Activated CD4-positive, alpha-beta T cell treated with anti-CD3 and anti-CD28 coated beads for 36 hours (primary cell): ENCODE measurements around the gene XYLT2. TPM values are rescaled to one million over a fixed set of nuclear protein-coding genes. Genes with fewer than 3 reads are reported as not detected.
"Not testable (repeated sequence)": the region's sequence is repeated elsewhere in the genome, so short reads cannot be mapped to it uniquely, and the experiment has no call there.

Source experiments
- ATAC-seq: fragments of 200-7000 bp; cut with Tn5 transposase; one replicate; pipeline ENCODE4 v1.10.0; 2021; ENCODE audit warnings: mild to moderate bottlenecking, moderate library complexity
- CTCF ChIA-PET: fragments of 350-600 bp; sonication (Branson Sonifier 250); formaldehyde crosslinking; loops from one replicate; lab custom pipeline; 2021; ENCODE audit warnings: antibody characterized with exemption; lab: Charles Lee
- POLR2A ChIA-PET: fragments of 350-600 bp; sonication (Branson Sonifier 250); formaldehyde crosslinking; loops from one replicate; lab custom pipeline; 2021; ENCODE audit warnings: antibody characterized with exemption, inconsistent platforms; lab: Charles Lee
- DNase-seq: peaks from one replicate; pipeline ENCODE4 v3.0.0-alpha.2; 2020
- H3K27ac Mint-ChIP-seq: one replicate; pipeline ENCODE4 v1.8.0; 2021; ENCODE audit warnings: mixed read lengths
- H3K27me3 Mint-ChIP-seq: one replicate; pipeline ENCODE4 v1.8.0; 2021; ENCODE audit warnings: mixed read lengths
- H3K36me3 Mint-ChIP-seq: one replicate; pipeline ENCODE4 v1.8.0; 2021; ENCODE audit warnings: low read depth, mixed read lengths
- H3K4me1 Mint-ChIP-seq: one replicate; pipeline ENCODE4 v1.8.0; 2021; ENCODE audit warnings: mixed read lengths
- H3K4me3 Mint-ChIP-seq: one replicate; pipeline ENCODE4 v1.8.0; 2021; ENCODE audit warnings: mild to moderate bottlenecking, moderate library complexity, mixed read lengths
- H3K9me3 Mint-ChIP-seq: one replicate; pipeline ENCODE4 v1.8.0; 2021; ENCODE audit warnings: low read depth, mixed read lengths
- intact Hi-C, 2 experiments: fragments of 100-400 bp; cut with DNase I in 1 of 2; cut with micrococcal nuclease in 1 of 2; formaldehyde crosslinking; loops; one replicate each; pipeline versions ENCODE4 v1.14.2 to v1.15.1; 2022 to 2024; cut with DNase I, micrococcal nuclease
- total RNA-seq, 2 experiments: library from RNA; stranded (reverse); gene quantifications; one replicate each; pipeline ENCODE4 v1.2.3, GENCODE V29; 2021

The XYLT2 gene
- 10 to 100 TPM; 29.8 to 30.4 TPM for total RNA-seq

DNA sequence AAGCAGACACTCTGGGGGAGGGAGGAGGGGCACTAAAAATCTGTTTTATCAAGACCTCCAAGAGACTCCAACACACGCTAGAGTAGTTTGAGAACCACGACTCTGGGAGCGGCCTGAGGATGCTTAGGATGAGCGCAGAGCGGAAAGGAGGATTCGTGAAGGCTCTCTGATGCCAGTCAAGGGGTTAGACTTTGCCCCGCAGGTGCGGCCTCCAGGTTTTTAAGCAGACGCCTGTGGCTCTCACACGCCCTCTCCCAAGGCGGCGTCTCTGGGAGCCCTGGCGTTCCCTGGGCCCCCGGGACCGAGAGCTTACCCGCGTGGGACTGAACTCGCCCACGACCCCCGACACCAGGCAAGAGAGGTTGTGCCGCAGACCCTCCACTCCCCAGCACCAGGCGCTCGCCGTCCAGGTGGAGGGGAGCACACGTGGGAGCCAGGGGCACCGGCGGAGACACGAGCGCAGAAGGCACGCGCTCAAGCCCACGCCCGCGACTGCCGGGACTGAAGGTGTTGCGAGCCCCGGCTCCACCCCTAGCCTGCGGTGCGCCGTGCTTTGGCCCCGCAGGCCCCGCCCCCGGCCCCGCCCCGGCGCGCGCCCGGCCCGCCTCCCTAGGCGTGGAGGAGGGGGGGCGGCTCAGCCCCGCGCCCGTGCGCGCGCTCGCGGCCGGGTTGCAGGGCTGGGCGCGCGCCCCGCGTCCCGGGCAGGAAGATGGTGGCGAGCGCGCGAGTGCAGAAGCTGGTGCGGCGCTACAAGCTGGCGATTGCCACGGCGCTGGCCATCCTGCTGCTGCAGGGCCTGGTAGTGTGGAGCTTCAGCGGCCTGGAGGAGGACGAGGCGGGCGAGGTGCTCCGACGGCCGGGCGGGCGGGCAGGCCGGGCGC, at the start of gene XYLT2:
Gene XYLT2, plus strand, starts transcription at position 695 of the 881 bp plus-strand sequence. Its CDS starts 15 bp downstream, at position 710.
- H3K4me1 Mint-ChIP-seq = peaks cover 32% of the 10 kb centered on the region
- H3K27me3 Mint-ChIP-seq = no peaks in the 10 kb centered on the region
- intact Hi-C loops = loop anchor here (1.0 to 2.0 kb wide), 9 partner anchors 27 to 669 kb away; partner anchors contain the start of genes ANKRD40 (in 1 of the 2), LRRC59 (in 1 of the 2), PDK2 (in 1 of the 2) and RSAD1 (in 1 of the 2)
- ATAC-seq (peak; percentile 91), DNase-seq (peak; percentile 95)
- ChIA-PET POLR2A (interaction anchor here (0.8 to 1.5 kb wide), 3 partner anchors 26 to 52 kb away, joined by 3 to 8 read pairs (median 4); partner anchors contain the start of gene LRRC59), CTCF (interaction anchor here (0.6 to 1.6 kb wide), 6 partner anchors 9 to 325 kb away, joined by 3 to 8 read pairs (median 4); no protein-coding TSS in a partner anchor)
- H3K9me3 Mint-ChIP-seq = no peaks in the 10 kb centered on the region
- H3K27ac Mint-ChIP-seq = peak within 1 kb of the TSS; percentile 94
- H3K36me3 Mint-ChIP-seq = peaks cover 2% of the 10 kb centered on the region
- H3K4me3 Mint-ChIP-seq = peak within 1 kb of the TSS; percentile 90

DNA sequence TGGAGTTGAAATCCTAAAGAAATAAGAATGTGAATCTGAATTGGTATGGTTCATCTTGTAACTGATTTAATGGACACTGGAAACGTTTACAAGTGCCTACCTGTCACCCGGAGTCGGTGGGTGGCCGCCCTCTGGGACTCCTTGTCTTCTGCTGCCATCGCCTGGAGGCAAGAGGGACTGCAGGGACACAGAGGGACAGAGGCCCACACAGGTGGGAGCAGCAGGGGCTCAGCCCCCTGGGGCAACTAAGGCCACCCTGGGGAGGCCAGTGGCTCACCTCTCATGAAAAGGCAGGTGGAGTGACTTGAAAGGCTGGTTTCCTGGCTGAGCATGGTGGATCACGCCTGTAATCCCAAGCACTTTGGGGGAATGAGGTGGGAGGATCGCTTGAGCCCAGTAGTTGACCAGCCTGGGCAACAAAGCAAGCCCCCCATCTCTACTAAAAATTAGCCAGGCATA, 48.5 kb upstream of the XYLT2 start:
- ATAC-seq (peak; percentile 99), DNase-seq (peak; percentile 91)
- H3K27ac Mint-ChIP-seq = no peak overlapping the region
- ChIA-PET POLR2A (interaction anchor here (0.7 kb wide), 1 partner anchor 76 kb away, joined by 4 read pairs; the partner anchor contains the start of genes EME1 and MRPL27), CTCF (interaction anchor here (0.6 to 12.9 kb wide), 29 partner anchors 9 to 587 kb away, joined by 3 to 200 read pairs (median 4); partner anchors contain the start of genes COL1A1 and PDK2)
- intact Hi-C loops = loop anchor here (1.0 to 10.0 kb wide), 7 partner anchors 24 to 203 kb away; partner anchors contain the start of gene PDK2 (in 1 of the 2)
- no peaks in the 10 kb centered on the region for H3K4me1 Mint-ChIP-seq
- H3K9me3 Mint-ChIP-seq = no peaks in the 10 kb centered on the region
- peaks cover 3% of the 10 kb centered on the region for H3K27me3 Mint-ChIP-seq
- no peaks in the 10 kb centered on the region for H3K36me3 Mint-ChIP-seq
- H3K4me3 Mint-ChIP-seq = no peak overlapping the region

DNA sequence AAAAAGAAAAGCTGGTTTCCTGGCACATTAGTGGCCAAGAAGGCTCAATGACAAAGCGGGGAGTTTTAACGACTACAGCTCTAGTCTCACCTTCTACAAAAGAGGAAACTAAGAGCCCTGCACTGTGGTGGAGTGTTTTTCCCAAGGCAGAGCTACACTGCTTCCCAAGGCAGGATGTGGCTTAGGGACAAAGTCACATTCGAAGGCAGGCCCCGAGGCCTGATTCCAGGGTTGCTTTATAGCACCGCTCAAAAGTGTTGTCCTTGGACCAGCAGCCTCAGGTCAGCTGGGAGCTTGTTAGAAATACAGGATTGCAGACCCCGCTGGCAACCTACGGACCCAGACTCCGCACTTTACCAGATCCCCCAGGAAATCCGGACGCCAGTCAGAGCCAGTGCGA, 47.9 kb upstream of the XYLT2 start:
- Mint-ChIP-seq H3K9me3 (no peaks in the 10 kb centered on the region), H3K27ac (no peak overlapping the region), H3K4me1 (no peaks in the 10 kb centered on the region), H3K36me3 (no peaks in the 10 kb centered on the region), H3K4me3 (no peak overlapping the region), H3K27me3 (peaks cover 3% of the 10 kb centered on the region)
- ChIA-PET CTCF (interaction anchor here (0.6 to 12.9 kb wide), 23 partner anchors 8 to 441 kb away, joined by 3 to 200 read pairs (median 4); partner anchors contain the start of genes COL1A1, PDK2 and TMEM92), POLR2A (interaction anchor here (0.7 kb wide), 1 partner anchor 75 kb away, joined by 4 read pairs; the partner anchor contains the start of genes EME1 and MRPL27)
- peak; percentile 1 for DNase-seq
- intact Hi-C loops = loop anchor here in 1 of 2 experiments (10.0 kb wide), 1 partner anchor 203 kb away; the partner anchor contains the start of gene PDK2
- ATAC-seq = no peak

DNA sequence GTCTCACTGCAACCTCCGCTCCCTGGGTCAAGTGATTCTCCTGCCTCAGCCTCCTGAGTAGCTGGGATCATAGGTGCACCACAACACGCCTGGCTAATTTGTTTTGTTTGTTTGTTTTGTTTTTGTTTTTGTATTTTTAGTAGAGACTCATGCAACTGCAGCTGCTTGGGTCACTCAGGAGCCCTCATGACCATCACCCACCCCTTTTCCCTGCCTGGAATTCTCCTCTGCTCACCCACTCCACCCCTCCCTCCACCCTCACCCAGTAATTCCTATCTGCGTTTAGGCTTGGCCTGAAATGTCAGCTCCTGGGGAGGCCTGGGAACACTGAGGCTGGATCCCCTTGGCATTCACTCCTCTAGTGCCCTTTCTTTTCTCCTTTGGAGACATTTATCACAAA, 46.1 kb upstream of the XYLT2 start:
- Mint-ChIP-seq H3K4me1 (no peaks in the 10 kb centered on the region), H3K27ac (no peak overlapping the region), H3K36me3 (no peaks in the 10 kb centered on the region), H3K27me3 (peaks cover 3% of the 10 kb centered on the region), H3K9me3 (no peaks in the 10 kb centered on the region), H3K4me3 (no peak overlapping the region)
- intact Hi-C loops = loop anchor here in 1 of 2 experiments (10.0 kb wide), 1 partner anchor 205 kb away; the partner anchor contains the start of gene PDK2
- CTCF ChIA-PET = interaction anchor here (0.5 to 12.9 kb wide), 3 partner anchors 9 to 173 kb away, joined by 3 to 200 read pairs (median 4); partner anchors contain the start of gene COL1A1
- DNase-seq (no peak), ATAC-seq (no peak)
- POLR2A ChIA-PET = no interaction called here

DNA sequence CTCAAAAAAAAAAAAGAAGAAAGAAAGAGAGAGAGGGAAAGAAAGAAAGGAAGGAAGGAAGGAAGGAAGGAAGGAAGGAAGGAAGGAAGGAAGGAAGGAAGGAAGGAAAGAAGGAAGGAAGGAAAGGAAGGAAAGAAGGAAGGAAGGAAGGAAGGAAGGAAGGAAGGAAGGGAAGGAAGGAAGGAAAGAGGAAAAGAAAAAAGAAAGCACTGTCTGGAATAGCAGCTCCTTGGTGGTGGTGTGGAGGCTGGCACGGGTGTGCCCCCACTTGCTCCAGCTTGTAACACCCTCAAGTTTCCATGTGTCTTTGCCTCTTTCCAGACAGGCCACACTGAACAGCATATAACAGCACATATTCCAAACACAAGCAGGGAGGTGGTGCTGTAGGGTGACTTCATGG, 45.1 kb upstream of the XYLT2 start:
- POLR2A ChIA-PET, H3K27ac Mint-ChIP-seq, H3K36me3 Mint-ChIP-seq, ATAC-seq, intact Hi-C loops, H3K9me3 Mint-ChIP-seq, H3K4me1 Mint-ChIP-seq, H3K27me3 Mint-ChIP-seq, H3K4me3 Mint-ChIP-seq, DNase-seq: not testable (repeated sequence)
- CTCF ChIA-PET = interaction anchor here (0.6 to 12.9 kb wide), 5 partner anchors 10 to 207 kb away, joined by 3 to 200 read pairs (median 3); partner anchors contain the start of gene COL1A1

DNA sequence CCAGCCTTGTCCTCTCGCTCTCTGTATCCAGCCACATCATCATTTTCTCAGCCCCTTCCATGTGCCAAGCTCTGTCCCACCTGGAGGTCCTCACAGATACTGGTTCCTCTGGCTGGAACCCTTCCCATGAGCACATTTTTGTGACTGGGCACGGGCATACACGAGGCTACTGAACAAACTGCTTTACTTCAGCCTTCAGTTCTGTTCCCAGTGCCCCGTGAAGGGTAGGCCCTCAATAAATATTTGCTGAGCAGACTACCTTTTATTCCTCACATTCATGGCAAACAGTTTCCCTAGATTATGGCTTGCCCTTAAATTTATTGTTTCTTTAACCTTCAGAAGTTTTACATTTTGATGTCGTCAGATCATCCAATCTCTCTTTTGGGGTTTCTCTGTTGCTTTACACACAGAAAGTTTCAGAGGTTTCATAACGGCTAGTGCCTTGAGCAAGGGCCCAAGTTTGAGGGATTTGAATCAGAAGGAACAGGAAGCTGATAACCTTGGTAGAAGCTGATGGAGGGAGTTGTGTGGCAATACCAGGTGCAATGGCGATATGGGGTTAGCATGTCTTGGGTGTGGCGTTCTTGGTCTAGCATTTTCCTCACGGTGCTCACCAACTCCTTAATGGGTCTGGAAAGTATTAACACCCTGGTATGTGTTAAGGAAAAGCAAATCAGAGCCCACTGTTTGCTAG, 43.9 kb upstream of the XYLT2 start:
- no peak overlapping the region for H3K4me3 Mint-ChIP-seq
- ATAC-seq (peak; percentile 13), DNase-seq (no peak)
- H3K9me3 Mint-ChIP-seq = no peaks in the 10 kb centered on the region
- intact Hi-C loops = no loop called here
- H3K27me3 Mint-ChIP-seq = peaks cover 6% of the 10 kb centered on the region
- H3K36me3 Mint-ChIP-seq = no peaks in the 10 kb centered on the region
- CTCF ChIA-PET = interaction anchor here (1.0 to 1.3 kb wide), 2 partner anchors 59 to 102 kb away, joined by 4 read pairs; no protein-coding TSS in a partner anchor
- POLR2A ChIA-PET = no interaction called here
- no peak overlapping the region for H3K27ac Mint-ChIP-seq
- H3K4me1 Mint-ChIP-seq = peaks cover 5% of the 10 kb centered on the region

DNA sequence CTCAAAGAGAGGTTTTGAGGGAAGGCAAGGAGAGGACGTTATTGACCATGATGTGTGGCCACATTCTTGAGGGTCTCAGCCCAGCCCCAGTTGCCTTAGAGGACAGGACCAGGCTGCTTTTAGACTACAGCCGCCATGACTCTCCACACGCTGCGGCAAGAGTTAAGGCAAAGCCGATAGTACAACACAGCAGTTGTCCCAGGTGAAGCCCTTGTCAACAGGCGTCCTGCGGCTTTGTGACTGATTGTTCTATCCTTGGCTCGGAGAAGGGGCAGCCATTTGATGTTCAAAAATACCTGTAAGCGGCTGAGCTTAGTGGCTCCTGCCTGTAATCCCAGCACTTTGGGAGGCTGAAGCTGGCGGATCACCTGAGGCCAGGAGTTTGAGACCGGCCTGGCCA, 42.9 kb upstream of the XYLT2 start:
- intact Hi-C loops = no loop called here
- ChIA-PET CTCF (interaction anchor here (1.0 kb wide), 1 partner anchor 58 kb away, joined by 4 read pairs; no protein-coding TSS in a partner anchor), POLR2A (no interaction called here)
- peaks cover 6% of the 10 kb centered on the region for H3K27me3 Mint-ChIP-seq
- H3K27ac Mint-ChIP-seq = no peak overlapping the region
- H3K4me1 Mint-ChIP-seq = peaks cover 5% of the 10 kb centered on the region
- ATAC-seq (no peak), DNase-seq (peak; percentile 2)
- H3K4me3 Mint-ChIP-seq = no peak overlapping the region
- H3K9me3 Mint-ChIP-seq = no peaks in the 10 kb centered on the region
- H3K36me3 Mint-ChIP-seq = no peaks in the 10 kb centered on the region

DNA sequence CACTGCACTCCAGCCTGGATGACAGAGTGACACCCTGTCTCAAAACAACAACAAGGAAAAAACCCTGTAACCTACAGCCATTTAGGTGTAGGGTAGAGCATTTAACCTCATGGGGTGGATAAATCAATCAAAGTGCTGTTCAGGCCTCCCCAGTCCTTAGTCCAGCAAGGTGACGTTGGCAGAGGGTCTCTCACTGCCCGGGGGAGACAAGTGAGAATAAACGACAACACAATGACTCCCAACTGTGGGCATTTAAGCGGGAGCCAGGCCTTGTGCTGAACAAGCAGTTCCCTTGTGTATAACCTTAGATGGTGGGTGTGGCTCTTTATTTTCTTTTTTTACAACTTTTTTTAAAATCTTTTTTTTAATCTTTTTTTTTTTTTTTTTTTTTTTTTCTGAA, 42.3 kb upstream of the XYLT2 start:
- POLR2A ChIA-PET = no interaction called here
- ATAC-seq (no peak), DNase-seq (peak; percentile 0)
- H3K27ac Mint-ChIP-seq = no peak overlapping the region
- H3K4me1 Mint-ChIP-seq = peaks cover 11% of the 10 kb centered on the region
- CTCF ChIA-PET = no interaction called here
- H3K9me3 Mint-ChIP-seq = no peaks in the 10 kb centered on the region
- H3K4me3 Mint-ChIP-seq = no peak overlapping the region
- intact Hi-C loops = no loop called here
- peaks cover 6% of the 10 kb centered on the region for H3K27me3 Mint-ChIP-seq
- H3K36me3 Mint-ChIP-seq = no peaks in the 10 kb centered on the region

DNA sequence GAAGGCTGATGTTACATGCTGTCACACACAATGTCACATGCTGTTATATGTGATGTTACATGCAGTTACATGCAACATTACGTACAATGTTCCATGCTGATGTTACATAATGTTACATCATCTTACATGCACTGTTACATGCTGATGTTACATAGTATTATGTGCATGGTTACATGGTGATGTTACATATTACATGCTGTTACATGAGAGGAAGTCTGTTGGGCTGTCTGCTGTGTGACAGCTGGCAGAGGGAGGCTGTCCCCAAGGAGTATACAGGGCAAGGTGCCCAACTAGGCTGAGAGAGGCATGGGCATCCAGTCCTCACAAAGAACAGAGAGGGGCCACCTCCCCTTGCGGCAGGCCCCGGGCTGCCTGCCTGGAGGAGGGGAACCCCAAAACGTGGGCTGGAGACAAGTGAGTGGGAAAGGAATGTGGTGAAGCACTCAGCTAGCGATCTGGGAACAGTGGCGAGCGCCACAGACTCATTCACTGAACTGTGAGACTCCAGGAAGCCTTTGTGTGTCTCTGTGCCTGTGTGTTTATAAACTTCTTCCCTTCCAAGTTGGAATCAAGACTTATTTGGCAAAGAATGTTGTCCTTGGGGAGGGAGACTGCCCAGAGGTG, 41.0 kb upstream of the XYLT2 start:
- DNase-seq (peak; percentile 31), ATAC-seq (no peak)
- ChIA-PET POLR2A (no interaction called here), CTCF (interaction anchor here (0.6 to 5.6 kb wide), 5 partner anchors 8 to 1142 kb away, joined by 3 to 27 read pairs (median 3); partner anchors contain the start of gene COL1A1)
- Mint-ChIP-seq H3K27ac (no peak overlapping the region), H3K36me3 (no peaks in the 10 kb centered on the region), H3K4me3 (no peak overlapping the region), H3K9me3 (no peaks in the 10 kb centered on the region), H3K4me1 (peaks cover 21% of the 10 kb centered on the region), H3K27me3 (peaks cover 6% of the 10 kb centered on the region)
- intact Hi-C loops = no loop called here

DNA sequence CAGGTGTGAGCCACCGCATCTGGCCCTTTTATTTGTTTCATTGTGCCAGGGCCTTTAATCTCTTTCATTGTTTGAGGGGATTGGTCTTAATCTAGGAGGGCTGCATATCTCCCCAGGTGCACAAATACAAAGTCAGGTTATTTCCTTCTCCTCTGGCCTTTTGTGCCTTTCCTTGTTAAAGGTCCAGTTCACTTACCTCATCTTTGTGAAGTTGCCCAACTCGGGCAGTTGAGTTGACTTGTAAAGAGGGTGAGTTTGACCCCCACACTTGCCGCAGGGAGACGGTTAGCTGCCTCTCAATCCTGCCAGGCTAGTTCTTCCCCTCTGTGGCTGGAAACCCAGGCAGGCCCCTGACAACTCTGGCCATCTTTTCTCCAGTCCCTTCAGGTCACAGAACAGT, 38.3 kb upstream of the XYLT2 start:
- CTCF ChIA-PET = interaction anchor here (1.2 to 5.6 kb wide), 4 partner anchors 11 to 213 kb away, joined by 5 to 27 read pairs (median 5); partner anchors contain the start of gene COL1A1
- no peak for DNase-seq
- ATAC-seq = no peak
- H3K4me1 Mint-ChIP-seq = peaks cover 37% of the 10 kb centered on the region
- H3K4me3 Mint-ChIP-seq = no peak overlapping the region
- H3K9me3 Mint-ChIP-seq = no peaks in the 10 kb centered on the region
- no peaks in the 10 kb centered on the region for H3K36me3 Mint-ChIP-seq
- intact Hi-C loops = no loop called here
- H3K27ac Mint-ChIP-seq = no peak overlapping the region
- POLR2A ChIA-PET = no interaction called here
- H3K27me3 Mint-ChIP-seq = peaks cover 3% of the 10 kb centered on the region
